Ishikawa (cell line): ENCODE data around the gene FBP1.

Experiments
- NFIC ChIP-seq: IDR thresholded peaks from 2 replicates; pipeline ENCODE4 v1.6.1; 2012
- TCF12 ChIP-seq: IDR thresholded peaks from 2 replicates; pipeline ENCODE4 v1.6.1; 2012; ENCODE audit warnings: low read depth

DNA sequence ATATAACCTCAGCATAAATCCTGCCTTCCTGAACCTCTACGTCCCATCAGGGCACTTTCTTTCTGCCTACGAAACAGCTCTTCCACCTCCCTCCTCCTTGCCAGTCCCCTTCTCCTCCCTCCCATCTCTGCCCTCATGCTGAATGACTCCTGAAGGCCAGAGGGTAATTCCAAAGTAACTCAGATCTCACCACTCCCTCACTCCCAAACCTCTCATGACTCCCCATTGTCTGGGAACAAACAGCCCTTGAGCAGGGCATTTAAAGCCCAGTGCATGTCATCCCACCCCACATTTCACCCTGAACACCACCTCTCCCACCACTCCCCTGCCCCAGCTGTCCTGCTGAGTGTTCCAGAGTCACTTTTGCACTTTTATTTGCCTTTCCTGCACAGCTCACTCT lies 8.9 kb upstream of the FBP1 start:
- TF ChIP-seq NFIC (no peak), TCF12 (no peak)
